GM12873 (cell line): Measurements from ENCODE around the gene ADGRG7.

Experiments used
- TF ChIP-seq, protein P1 (sequence below): IDR thresholded peaks from 2 replicates; pipeline ENCODE4 v1.5.1; 2012; ENCODE audit warnings: low read depth, mild to moderate bottlenecking, moderate library complexity, low read length, control low read depth; ENCODE audit not compliant: insufficient read depth; ENCODE audit errors: missing control alignments

The ADGRG7 gene

DNA sequence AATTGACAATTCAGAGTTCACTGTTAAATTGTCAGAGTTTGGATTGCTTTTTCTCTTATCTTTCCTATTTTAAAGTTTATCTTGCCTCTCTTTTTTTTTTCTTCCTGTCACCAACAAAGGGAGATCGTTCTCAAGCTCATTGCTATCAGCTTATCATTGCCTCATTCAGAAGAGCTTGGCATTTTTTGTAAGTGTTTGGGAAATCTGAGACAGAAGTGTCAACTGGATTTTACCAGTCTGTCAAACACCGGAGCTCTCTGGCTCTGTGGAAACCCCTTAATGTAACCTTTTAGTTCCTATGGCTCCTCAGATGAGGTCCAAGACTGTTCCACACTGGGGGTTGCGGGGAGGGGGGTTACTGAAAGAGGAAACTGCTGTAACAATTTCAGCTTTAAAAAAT lies 89.3 kb downstream of the ADGRG7 start:
- TF ChIP-seq, protein P1, sequence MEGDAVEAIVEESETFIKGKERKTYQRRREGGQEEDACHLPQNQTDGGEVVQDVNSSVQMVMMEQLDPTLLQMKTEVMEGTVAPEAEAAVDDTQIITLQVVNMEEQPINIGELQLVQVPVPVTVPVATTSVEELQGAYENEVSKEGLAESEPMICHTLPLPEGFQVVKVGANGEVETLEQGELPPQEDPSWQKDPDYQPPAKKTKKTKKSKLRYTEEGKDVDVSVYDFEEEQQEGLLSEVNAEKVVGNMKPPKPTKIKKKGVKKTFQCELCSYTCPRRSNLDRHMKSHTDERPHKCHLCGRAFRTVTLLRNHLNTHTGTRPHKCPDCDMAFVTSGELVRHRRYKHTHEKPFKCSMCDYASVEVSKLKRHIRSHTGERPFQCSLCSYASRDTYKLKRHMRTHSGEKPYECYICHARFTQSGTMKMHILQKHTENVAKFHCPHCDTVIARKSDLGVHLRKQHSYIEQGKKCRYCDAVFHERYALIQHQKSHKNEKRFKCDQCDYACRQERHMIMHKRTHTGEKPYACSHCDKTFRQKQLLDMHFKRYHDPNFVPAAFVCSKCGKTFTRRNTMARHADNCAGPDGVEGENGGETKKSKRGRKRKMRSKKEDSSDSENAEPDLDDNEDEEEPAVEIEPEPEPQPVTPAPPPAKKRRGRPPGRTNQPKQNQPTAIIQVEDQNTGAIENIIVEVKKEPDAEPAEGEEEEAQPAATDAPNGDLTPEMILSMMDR, result no peak

DNA sequence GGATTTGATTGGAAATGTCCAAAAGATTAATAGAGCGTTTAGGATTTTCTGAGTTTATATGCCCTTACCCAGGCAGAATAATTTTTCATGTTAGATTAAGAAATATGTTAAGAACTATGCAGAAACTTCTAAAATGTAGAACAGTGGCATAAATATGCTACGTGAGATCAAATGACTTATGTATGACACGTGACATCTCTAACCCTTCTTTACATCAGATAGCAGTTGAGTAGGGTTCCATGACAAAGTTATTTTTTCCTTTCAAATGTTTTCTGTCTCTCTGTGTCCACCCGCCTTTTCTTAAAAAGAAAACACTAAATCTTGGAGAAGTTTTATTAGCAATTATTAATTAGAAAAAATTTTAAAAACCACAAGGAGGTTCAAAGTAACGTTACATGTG lies 91.3 kb downstream of the ADGRG7 start:
- TF ChIP-seq, protein P1, result no peak

DNA sequence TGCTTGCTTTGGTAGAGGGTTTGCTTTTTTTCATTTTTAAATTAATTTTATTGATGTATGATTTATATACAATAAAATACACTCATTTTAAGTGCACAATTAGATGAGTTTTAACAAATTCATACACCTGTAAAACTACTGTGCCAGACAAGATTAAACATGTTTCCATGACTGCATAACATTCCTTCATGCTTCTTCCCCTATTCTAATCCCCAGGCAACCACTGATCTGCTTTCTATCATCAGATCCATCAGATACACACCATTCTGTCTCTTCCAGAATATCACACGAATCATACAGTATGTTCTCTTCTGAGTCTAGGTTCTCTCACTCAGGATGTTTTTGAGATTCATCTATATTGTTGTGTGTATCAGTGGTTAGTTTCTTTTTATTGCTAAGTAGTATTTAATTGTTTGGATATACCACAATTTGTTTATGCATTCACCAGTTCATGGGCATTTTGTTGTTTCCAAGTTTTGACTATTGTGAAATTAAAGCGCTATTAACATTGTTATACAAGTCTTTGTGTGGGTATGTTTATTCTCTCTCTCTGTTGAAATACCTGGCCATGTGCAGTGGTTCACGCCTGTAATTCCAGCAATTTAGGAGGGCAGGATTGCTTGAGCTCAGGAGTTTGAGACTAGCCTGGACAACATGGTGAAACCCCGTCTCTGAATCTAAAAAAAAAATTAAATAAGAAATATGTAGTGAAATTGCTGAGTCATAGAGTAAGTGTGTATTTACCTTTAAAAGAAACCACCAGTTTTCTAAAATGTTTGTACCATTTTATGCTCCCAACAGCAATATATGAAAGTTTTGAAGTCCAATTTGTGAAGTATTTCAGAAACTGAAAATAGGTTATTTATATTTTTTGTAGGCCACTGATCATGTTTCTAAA lies 92.9 kb downstream of the ADGRG7 start:
- TF ChIP-seq, protein P1, result no peak

DNA sequence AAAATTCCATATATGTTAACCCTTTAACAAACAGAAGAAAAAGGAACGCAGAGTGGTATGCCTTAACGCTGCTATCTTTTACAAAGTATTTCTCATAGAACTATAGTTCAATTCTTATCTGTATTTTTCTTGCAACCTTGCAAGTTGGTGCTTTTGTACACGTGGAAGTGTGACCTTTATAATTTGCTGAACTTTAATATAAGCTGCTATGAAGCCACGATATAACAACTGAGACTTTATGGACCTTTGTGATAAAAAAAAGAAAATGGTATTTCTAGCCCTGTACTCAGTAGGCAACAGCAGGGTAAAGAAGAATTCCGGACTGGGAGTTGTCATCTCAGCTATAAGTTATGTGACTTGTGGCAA lies 93.6 kb downstream of the ADGRG7 start:
- TF ChIP-seq, protein P1, result no peak

DNA sequence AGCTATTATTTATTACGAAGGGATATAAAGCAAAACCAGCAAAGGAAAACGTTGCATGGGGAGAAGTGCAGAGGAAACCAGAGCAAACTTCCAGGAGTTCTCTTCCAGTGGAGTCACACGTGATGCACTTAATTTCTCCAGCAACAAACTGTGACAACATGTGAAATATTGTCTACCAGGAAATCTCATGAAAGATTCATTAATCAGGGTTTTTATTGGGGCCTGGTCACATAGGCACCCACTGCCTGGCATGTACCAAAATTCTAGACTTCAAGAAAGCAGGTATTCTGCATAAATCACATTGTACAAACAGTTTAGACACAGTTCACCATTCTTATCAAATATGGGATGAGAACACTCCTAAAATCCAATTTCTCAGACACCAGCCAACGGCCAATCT lies 94.5 kb downstream of the ADGRG7 start:
- TF ChIP-seq, protein P1, result no peak

DNA sequence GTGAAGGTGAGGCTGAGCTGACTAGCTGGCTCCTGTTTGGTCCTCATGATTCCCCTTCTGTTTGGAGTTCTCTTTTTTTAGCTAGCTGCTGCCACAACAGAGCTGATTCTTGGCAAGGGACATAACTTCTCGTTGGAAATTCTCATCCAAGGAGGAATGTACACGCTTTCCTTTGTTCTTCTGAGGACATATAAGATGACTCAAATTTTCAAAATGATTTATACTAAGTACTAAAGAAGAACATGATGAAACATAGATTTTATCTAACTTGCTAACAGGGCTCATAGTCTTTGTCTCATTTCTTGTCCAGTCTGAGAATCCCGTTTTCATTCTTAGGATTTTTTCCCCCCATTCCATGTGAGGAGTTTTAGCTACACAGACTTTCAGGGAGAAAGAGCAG lies 97.0 kb downstream of the ADGRG7 start:
- TF ChIP-seq, protein P1, result no peak

DNA sequence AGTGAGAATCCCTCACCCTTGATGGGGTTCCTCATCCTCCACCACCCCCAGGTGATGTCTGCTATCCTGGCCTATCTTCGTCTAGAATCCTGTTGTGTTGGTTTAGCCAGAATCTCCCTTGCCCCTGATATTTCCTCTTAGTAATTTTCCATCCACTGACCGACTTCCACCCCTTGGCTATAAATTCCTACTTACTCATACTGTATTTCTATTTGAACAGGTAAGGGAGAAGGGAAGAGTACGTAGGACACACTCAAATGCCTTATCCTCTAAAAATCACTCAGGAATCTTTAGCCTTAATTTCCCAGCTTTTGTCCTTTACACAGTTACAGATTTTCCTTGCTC lies 99.2 kb downstream of the ADGRG7 start:
- TF ChIP-seq, protein P1, result no peak
